ENCODE measurements around the gene FIGLA.
"Not testable (repeated sequence)": the region's sequence is repeated elsewhere in the genome, so short reads cannot be mapped to it uniquely, and the experiment has no call there.

FIGLA gene

DNA sequence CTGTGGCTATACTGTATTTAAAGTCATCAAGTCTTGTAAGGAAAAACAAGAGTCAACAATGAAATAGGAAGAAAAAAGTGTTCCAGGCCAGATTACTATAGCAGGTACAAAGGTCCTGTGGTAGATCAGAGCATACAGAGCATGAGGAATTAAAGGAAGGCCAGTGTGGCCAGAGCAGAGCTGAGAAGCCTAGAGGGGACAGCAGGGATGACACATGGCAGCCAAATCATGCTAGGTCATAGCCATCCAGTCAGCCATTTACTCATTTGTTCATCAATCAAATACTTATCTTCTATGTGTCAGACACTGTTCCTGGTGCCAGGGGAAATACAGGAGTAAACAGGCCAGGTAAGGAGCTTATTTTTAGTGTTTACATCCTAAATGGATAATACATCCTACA, 46.8 kb downstream of the FIGLA start:
- Histone ChIP-seq H3K36me3 (ENCODE audit: insufficient read depth, low read length) (no peaks in the 10 kb centered on the region), H3K27me3 (ENCODE audit: insufficient read depth, low read length) (no peaks in the 10 kb centered on the region)

DNA sequence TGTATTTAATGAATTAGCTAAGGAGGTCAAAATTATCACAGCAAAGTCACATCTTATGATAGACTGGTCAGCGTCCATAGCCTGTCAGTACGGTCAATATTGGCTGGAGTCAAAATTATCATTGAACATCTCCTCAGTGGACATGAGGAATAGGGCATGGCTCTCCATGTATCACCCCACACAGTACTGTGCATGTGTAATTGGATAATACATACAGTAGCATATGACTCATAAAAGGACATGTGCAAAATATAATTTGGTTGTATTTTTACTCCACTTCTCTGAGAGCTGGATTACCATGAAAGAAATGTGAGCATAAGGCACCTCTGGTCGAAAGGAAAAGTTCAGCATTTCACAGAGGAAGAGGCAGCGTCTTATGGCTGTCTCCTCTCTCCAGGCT, 47.4 kb downstream of the FIGLA start:
- WGBS, result 95% methylated on average over 4 of the region's 4 CpGs
- no peaks in the 10 kb centered on the region for H3K9me3 ChIP-seq (ENCODE audit: insufficient read depth, low read depth, low read length)
- H3K27ac ChIP-seq (ENCODE audit: low read depth, low read length), result no peak overlapping the region
- no peaks in the 10 kb centered on the region for H3K36me3 ChIP-seq (ENCODE audit: insufficient read depth, low read length)
- H3K4me1 ChIP-seq (ENCODE audit: insufficient read depth, low read length), result peaks cover 31% of the 10 kb centered on the region
- no peaks in the 10 kb centered on the region for H3K27me3 ChIP-seq (ENCODE audit: insufficient read depth, low read length)
- no peak overlapping the region for H3K9ac ChIP-seq (ENCODE audit: low read depth, low read length)
- H3K4me3 ChIP-seq (ENCODE audit: low read length), result no peak overlapping the region

More for the DNA sequence above, 46.8 kb downstream of the FIGLA start:
- H3K4me1 ChIP-seq (ENCODE audit: insufficient read depth, low read length), result peaks cover 36% of the 10 kb centered on the region
- no peak overlapping the region for H3K4me3 ChIP-seq (ENCODE audit: low read length)
- H3K9me3 ChIP-seq (ENCODE audit: insufficient read depth, low read depth, low read length), result no peaks in the 10 kb centered on the region
- H3K27ac ChIP-seq (ENCODE audit: low read depth, low read length), result no peak overlapping the region
- no peak overlapping the region for H3K9ac ChIP-seq (ENCODE audit: low read depth, low read length)

- H3K36me3 ChIP-seq (ENCODE audit: insufficient read depth, low read length); H3K27me3 ChIP-seq (ENCODE audit: insufficient read depth, low read length); H3K4me3 ChIP-seq (ENCODE audit: low read length); H3K27ac ChIP-seq (ENCODE audit: low read depth, low read length); H3K9ac ChIP-seq (ENCODE audit: low read depth, low read length); H3K9me3 ChIP-seq (ENCODE audit: insufficient read depth, low read depth, low read length): not testable (repeated sequence)
- 17% methylated on average over 1 of the region's 1 CpG for WGBS
- H3K4me1 ChIP-seq (ENCODE audit: insufficient read depth, low read length), result peaks cover 33% of the 10 kb centered on the region
Measured at GRCh38 chr2:70739492-70739891, 51.0 kb downstream of the FIGLA start.

DNA sequence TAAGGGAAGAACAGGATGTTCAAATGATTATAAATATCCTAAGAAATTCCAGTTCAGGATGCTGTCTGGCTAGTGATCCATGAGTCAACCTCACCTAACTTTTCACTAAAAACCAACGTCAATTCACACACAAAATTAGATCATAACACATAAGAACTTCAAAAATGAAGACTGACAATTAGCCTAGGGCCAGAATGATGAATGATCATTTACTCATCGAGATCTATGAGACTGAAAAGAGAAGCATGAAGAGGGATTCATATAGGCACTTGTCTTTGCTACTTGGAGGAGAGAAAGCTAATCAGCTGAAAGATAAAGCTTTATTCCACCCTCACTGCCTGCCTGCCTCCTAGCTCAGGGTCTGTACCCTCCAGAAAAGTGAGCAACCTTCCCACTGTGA, 52.3 kb downstream of the FIGLA start:
- no peaks in the 10 kb centered on the region for H3K9me3 ChIP-seq (ENCODE audit: insufficient read depth, low read depth, low read length)
- H3K9ac ChIP-seq (ENCODE audit: low read depth, low read length), result no peak overlapping the region
- no peaks in the 10 kb centered on the region for H3K27me3 ChIP-seq (ENCODE audit: insufficient read depth, low read length)
- 92% methylated on average over 2 of the region's 2 CpGs for WGBS
- H3K27ac ChIP-seq (ENCODE audit: low read depth, low read length), result no peak overlapping the region
- peaks cover 43% of the 10 kb centered on the region for H3K4me1 ChIP-seq (ENCODE audit: insufficient read depth, low read length)
- no peak overlapping the region for H3K4me3 ChIP-seq (ENCODE audit: low read length)
- no peaks in the 10 kb centered on the region for H3K36me3 ChIP-seq (ENCODE audit: insufficient read depth, low read length)

DNA sequence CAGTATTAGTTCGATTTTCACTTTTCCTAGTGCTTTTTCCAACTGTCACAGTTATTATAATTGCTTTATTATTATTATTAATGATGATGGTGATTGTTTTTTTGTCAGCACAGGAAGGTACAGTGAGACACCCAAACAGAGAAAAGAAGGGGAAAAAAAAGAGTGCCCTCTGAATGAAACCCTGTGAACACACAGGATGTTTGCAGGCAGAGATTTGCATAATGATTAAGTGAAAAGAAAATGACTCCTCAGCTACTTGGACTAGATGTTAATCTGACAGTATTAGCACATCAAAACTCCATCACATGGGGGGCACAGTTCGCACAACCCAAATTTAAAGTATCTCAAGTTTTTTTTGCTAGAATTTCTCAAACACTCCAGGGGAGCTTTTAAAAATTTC, 55.4 kb downstream of the FIGLA start:
- 6% methylated on average over 1 of the region's 2 CpGs for WGBS
- H3K9me3 ChIP-seq (ENCODE audit: insufficient read depth, low read depth, low read length), result no peaks in the 10 kb centered on the region
- peaks cover 52% of the 10 kb centered on the region for H3K4me1 ChIP-seq (ENCODE audit: insufficient read depth, low read length)
- peak overlapping the region; percentile 69; the same call in 1 of the 2 replicates for H3K27ac ChIP-seq (ENCODE audit: low read depth, low read length)
- peak overlapping the region; percentile 27; the same call in 1 of the 2 replicates for H3K9ac ChIP-seq (ENCODE audit: low read depth, low read length)
- no peaks in the 10 kb centered on the region for H3K27me3 ChIP-seq (ENCODE audit: insufficient read depth, low read length)
- no peaks in the 10 kb centered on the region for H3K36me3 ChIP-seq (ENCODE audit: insufficient read depth, low read length)
- H3K4me3 ChIP-seq (ENCODE audit: low read length), result peak overlapping the region; percentile 28

GRCh38 chr2:70733646-70734180, 56.7 kb downstream of the FIGLA start:
- 22% methylated on average over 6 of the region's 7 CpGs for WGBS
- Histone ChIP-seq H3K9me3 (ENCODE audit: insufficient read depth, low read depth, low read length) (no peaks in the 10 kb centered on the region), H3K4me3 (ENCODE audit: low read length) (peak overlapping the region; percentile 9; the same call in 1 of the 2 replicates), H3K27ac (ENCODE audit: low read depth, low read length) (peak overlapping the region; percentile 69), H3K27me3 (ENCODE audit: insufficient read depth, low read length) (no peaks in the 10 kb centered on the region), H3K36me3 (ENCODE audit: insufficient read depth, low read length) (no peaks in the 10 kb centered on the region), H3K9ac (ENCODE audit: low read depth, low read length) (0 out of 2 replicates have a peak overlapping the region, but pooled peaks have one; percentile 1), H3K4me1 (ENCODE audit: insufficient read depth, low read length) (peaks cover 65% of the 10 kb centered on the region)

DNA sequence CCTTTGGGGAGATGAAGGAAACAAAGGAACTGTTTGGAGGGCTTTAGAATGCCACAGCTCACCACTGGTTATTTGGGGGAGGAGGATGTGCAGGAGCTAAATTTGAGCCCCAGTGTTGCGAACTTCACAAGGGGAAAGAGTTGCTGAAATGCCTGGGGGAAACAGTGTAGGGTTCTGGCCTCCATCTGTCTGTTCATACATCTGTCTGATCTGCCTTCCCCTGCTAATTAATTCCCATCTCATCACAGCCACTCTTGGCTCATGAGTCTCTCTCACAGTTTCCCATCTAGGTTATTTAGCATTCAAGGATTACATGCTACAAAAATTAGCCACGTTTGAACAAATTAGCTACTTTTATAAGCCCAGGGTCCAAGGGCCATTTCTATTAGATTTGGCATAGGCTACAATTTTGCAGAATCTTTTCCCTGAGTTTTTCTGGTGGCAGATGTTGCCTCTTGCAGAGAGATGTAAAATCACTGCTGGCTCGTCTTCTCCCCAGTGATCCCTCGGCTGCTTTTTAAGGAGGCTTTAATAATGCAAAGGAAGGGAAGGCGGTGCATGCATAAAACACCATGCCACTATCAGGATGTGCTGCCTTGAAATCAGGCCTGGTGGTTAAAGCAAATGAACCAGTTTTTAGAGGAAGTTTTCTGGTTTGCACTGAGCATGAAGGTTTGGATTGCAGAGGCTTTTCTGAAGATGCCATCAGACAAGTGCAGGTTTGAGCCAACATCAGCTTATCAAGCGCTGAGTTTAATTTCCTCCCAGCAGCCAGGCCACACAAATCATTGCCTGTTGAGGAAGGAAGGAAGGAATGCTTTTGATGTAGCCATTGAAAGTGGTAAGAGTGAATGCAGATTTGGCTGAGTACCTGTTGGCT, 57.4 kb downstream of the FIGLA start:
- H3K4me1 ChIP-seq (ENCODE audit: insufficient read depth, low read length), result peaks cover 73% of the 10 kb centered on the region
- peak overlapping the region; percentile 9 for H3K4me3 ChIP-seq (ENCODE audit: low read length)
- no peaks in the 10 kb centered on the region for H3K27me3 ChIP-seq (ENCODE audit: insufficient read depth, low read length)
- peak overlapping the region; percentile 69 for H3K27ac ChIP-seq (ENCODE audit: low read depth, low read length)
- 17% methylated on average over 6 of the region's 6 CpGs for WGBS
- no peaks in the 10 kb centered on the region for H3K9me3 ChIP-seq (ENCODE audit: insufficient read depth, low read depth, low read length)
- H3K9ac ChIP-seq (ENCODE audit: low read depth, low read length), result peak overlapping the region; percentile 1; the same call in 1 of the 2 replicates
- H3K36me3 ChIP-seq (ENCODE audit: insufficient read depth, low read length), result no peaks in the 10 kb centered on the region

DNA sequence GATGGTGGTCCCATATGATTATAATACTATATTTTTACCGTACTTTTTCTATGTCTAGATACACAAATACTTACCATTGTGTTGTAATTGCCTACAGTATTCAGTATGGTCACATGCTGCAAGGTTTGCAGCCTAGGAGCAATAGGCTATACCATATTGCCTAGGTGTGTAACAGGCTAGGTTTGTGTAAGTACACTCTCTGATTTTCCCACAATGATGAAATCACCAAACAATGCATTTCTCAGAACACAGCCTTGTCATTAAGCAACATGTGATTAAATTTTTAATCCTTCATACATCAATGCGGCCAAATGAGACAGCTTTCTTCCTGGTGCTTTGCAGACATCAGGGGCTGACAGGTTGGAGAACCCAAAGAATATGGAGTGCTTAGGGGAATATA, 59.7 kb downstream of the FIGLA start:
- Histone ChIP-seq H3K27me3 (ENCODE audit: insufficient read depth, low read length) (no peaks in the 10 kb centered on the region), H3K4me3 (ENCODE audit: low read length) (no peak overlapping the region), H3K27ac (ENCODE audit: low read depth, low read length) (no peak overlapping the region), H3K9me3 (ENCODE audit: insufficient read depth, low read depth, low read length) (no peaks in the 10 kb centered on the region), H3K4me1 (ENCODE audit: insufficient read depth, low read length) (peaks cover 75% of the 10 kb centered on the region), H3K9ac (ENCODE audit: low read depth, low read length) (no peak overlapping the region), H3K36me3 (ENCODE audit: insufficient read depth, low read length) (no peaks in the 10 kb centered on the region)
- WGBS, result 100% methylated on average over 1 of the region's 2 CpGs

- Histone ChIP-seq H3K4me3 (ENCODE audit: low read length) (no peak overlapping the region), H3K4me1 (ENCODE audit: insufficient read depth, low read length) (peaks cover 66% of the 10 kb centered on the region)
- WGBS, result 100% methylated on average over 1 of the region's 1 CpG
Measured at GRCh38 chr2:70729647-70730046, 60.8 kb downstream of the FIGLA start.

GRCh38 chr2:70728128-70728527, 62.3 kb downstream of the FIGLA start:
- H3K27ac ChIP-seq (ENCODE audit: low read depth, low read length), result peak overlapping the region; percentile 66; the same call in 1 of the 2 replicates
- no peaks in the 10 kb centered on the region for H3K36me3 ChIP-seq (ENCODE audit: insufficient read depth, low read length)
- no peaks in the 10 kb centered on the region for H3K27me3 ChIP-seq (ENCODE audit: insufficient read depth, low read length)
- H3K9me3 ChIP-seq (ENCODE audit: insufficient read depth, low read depth, low read length), result no peaks in the 10 kb centered on the region
- WGBS, result 51% methylated on average over 7 of the region's 7 CpGs
- H3K4me1 ChIP-seq (ENCODE audit: insufficient read depth, low read length), result peaks cover 51% of the 10 kb centered on the region
- peak overlapping the region; percentile 50; the same call in 1 of the 2 replicates for H3K9ac ChIP-seq (ENCODE audit: low read depth, low read length)
- H3K4me3 ChIP-seq (ENCODE audit: low read length), result no peak overlapping the region

More at GRCh38 chr2:70729647-70730046, 60.8 kb downstream of the FIGLA start:
- H3K9me3 ChIP-seq (ENCODE audit: insufficient read depth, low read depth, low read length), result no peaks in the 10 kb centered on the region
- H3K9ac ChIP-seq (ENCODE audit: low read depth, low read length), result no peak overlapping the region
- no peaks in the 10 kb centered on the region for H3K27me3 ChIP-seq (ENCODE audit: insufficient read depth, low read length)
- H3K27ac ChIP-seq (ENCODE audit: low read depth, low read length), result no peak overlapping the region
- no peaks in the 10 kb centered on the region for H3K36me3 ChIP-seq (ENCODE audit: insufficient read depth, low read length)

All from HUES64 (cell line).